GM12873 (cell line): ENCODE measurements around the gene C18orf63.

Experiments
- TF ChIP-seq, protein P1 (sequence below): IDR thresholded peaks from 2 replicates; pipeline ENCODE4 v1.5.1; 2012; ENCODE audit warnings: low read depth, mild to moderate bottlenecking, moderate library complexity, low read length, control low read depth; ENCODE audit not compliant: insufficient read depth; ENCODE audit errors: missing control alignments

C18orf63 gene

DNA sequence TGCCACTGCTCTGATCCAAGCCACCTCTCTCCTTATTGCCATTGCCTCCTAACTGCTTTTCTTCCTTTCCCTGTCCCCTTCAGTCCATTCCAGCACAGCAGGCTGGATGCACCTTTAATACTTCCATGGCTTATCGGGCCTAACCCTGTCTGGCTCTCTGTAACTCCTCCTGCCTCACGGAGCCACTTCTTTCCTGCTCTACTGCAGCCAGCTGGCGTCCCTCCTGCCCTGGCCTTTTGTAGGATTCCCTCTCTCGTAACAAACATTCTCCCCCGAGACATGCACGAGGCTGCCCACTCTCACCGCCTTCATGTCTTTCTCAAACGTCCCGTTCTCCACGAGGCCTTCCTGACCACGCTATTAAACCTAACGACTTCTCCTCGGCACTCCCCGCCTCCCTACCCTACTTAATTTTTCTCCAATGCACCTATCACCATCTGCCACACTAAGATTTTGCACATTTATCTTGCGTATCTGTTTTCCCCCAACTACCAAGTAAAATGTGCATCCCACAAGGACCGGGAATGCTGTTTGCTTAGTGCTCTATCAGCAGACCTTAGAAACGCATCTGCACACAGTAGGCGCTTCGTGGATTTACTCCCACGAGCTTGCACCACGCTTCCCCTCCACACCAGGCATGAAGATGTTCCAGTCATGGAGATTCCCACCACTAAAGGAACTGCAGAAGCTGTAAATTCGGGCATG, 728 bp upstream of the C18orf63 start:
- TF ChIP-seq, protein P1, sequence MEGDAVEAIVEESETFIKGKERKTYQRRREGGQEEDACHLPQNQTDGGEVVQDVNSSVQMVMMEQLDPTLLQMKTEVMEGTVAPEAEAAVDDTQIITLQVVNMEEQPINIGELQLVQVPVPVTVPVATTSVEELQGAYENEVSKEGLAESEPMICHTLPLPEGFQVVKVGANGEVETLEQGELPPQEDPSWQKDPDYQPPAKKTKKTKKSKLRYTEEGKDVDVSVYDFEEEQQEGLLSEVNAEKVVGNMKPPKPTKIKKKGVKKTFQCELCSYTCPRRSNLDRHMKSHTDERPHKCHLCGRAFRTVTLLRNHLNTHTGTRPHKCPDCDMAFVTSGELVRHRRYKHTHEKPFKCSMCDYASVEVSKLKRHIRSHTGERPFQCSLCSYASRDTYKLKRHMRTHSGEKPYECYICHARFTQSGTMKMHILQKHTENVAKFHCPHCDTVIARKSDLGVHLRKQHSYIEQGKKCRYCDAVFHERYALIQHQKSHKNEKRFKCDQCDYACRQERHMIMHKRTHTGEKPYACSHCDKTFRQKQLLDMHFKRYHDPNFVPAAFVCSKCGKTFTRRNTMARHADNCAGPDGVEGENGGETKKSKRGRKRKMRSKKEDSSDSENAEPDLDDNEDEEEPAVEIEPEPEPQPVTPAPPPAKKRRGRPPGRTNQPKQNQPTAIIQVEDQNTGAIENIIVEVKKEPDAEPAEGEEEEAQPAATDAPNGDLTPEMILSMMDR = no peak

GRCh38 chr18:74316257-74317170, 875 bp downstream of the C18orf63 start:
- TF ChIP-seq, protein P1 = no peak

GRCh38 chr18:74326231-74326630, 10.6 kb downstream of the C18orf63 start:
- TF ChIP-seq, protein P1 = no peak

DNA sequence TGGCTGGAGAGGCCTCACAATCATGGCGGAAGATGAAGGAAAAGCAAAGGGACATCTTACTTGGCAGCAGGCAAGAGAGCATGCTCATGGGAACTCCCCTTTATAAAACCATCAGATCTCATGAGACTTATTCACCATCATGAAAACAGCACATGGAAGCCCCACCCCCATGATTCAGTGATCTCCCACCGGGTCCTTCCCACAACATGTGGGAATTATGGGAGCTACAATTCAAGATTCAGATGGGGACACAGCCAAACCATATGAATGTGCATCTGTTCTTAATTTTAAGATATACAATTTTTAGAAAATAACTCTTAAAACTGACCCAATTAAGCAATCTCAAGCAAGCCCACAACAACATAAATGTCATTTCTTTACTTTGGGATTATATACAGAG, 12.6 kb downstream of the C18orf63 start:
- TF ChIP-seq, protein P1 = no peak

DNA sequence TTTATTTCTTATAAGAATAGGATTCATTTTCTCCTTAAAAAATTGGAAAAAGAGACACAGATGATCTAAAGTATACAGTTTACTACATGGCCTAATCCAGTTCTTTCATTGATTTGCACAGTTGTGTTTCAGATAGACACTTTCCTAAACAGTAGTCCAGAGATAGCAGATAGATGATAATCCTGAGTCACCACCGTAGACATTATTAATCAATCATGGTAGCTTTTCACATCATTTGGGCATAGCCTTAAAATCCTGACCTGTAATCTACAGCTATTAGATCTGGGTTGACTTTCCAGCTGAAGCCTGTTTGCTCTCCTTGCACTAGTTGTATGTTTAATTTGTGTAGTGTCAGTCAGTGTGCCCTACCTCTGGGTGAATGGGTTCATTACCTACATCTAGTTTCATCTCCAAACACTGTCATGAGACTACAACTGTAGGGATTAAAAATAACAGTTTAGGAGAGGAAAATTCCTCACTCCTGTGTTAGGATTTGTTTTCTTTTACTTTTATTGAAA, 14.1 kb downstream of the C18orf63 start:
- TF ChIP-seq, protein P1 = no peak

- TF ChIP-seq, protein P1 = peak; percentile 41
These were observed 15.8 kb downstream of the C18orf63 start for GRCh38 chr18:74331404-74331803.

DNA sequence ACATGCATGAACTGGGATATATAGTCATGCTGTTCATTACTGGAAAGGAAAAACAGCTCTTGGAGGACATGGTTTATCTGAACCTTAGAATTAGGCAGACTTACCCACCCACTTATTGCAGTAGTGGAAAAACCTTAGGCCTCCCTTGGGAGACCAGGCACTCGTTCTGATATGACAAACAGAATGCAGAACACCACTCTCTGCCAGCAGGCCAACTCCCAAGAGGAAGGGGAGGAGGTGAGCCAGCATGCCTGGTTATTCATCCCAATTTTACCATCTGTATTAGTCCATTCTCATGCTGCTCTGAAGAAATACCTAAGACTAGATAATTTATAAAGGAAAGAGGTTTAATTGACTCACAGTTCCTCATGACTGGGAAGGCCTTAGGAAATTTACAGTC, 17.5 kb downstream of the C18orf63 start:
- TF ChIP-seq, protein P1 = no peak
